ENCODE data around the gene CHMP2A. TPM values are rescaled to one million over a fixed set of nuclear protein-coding genes. Genes with fewer than 3 reads are reported as not detected.

The CHMP2A gene
- total RNA-seq, 2 donors from 2014 or later, result 102 to 126 TPM

GRCh38 chr19:58552655-58553054 lies 2.2 kb downstream of the CHMP2A start:
- peaks cover 27 to 46% of the 10 kb centered on the region in 2 donors for H3K36me3 ChIP-seq
- 90% methylated on average over 2 of the region's 2 CpGs for WGBS
- TF ChIP-seq POLR2AphosphoS5 (IDR thresholded peaks at IDR 0.05) (no peak), CTCF (IDR thresholded peaks at IDR 0.05) (no peak), POLR2A (IDR thresholded peaks at IDR 0.05) (no peak)
- H3K4me1 ChIP-seq (replicated peaks), result peaks cover 11% of the 10 kb centered on the region
- no peak overlapping the region for H3K27ac ChIP-seq
- H3K9me3 ChIP-seq, result no peaks in the 10 kb centered on the region
- no peaks in the 10 kb centered on the region for H3K27me3 ChIP-seq (replicated peaks; ENCODE audit: insufficient read depth)
- no peak for DNase-seq (ENCODE audit: low spot score)
- H3K4me3 ChIP-seq, result no peak overlapping the region
- intact Hi-C loops (cut with DNase I), result no loop called here

GRCh38 chr19:58551577-58552471 lies 3.1 kb downstream of the CHMP2A start:
- Histone ChIP-seq H3K27me3 (replicated peaks; ENCODE audit: insufficient read depth) (no peaks in the 10 kb centered on the region), H3K9me3 (no peaks in the 10 kb centered on the region), H3K4me1 (replicated peaks) (peaks cover 13% of the 10 kb centered on the region), H3K27ac (no peak overlapping the region), H3K4me3 (no peak overlapping the region), H3K36me3 (peaks cover 27 to 51% of the 10 kb centered on the region in 2 donors)
- no peak for DNase-seq (ENCODE audit: low spot score)
- WGBS, result 92% methylated on average over 18 of the region's 18 CpGs
- intact Hi-C loops (cut with DNase I), result no loop called here
- TF ChIP-seq CTCF (IDR thresholded peaks at IDR 0.05) (no peak), POLR2AphosphoS5 (IDR thresholded peaks at IDR 0.05) (no peak), POLR2A (IDR thresholded peaks at IDR 0.05) (no peak)

- Histone ChIP-seq H3K27ac (no peak overlapping the region), H3K4me3 (no peak overlapping the region), H3K4me1 (replicated peaks) (peaks cover 21% of the 10 kb centered on the region), H3K27me3 (replicated peaks; ENCODE audit: insufficient read depth) (no peaks in the 10 kb centered on the region), H3K36me3 (peaks cover 27 to 51% of the 10 kb centered on the region in 2 donors), H3K9me3 (no peaks in the 10 kb centered on the region)
- no peak for TF ChIP-seq POLR2AphosphoS5 (IDR thresholded peaks at IDR 0.05)
- TF ChIP-seq POLR2A (IDR thresholded peaks at IDR 0.05), result no peak
- no peak for TF ChIP-seq CTCF (IDR thresholded peaks at IDR 0.05)
- intact Hi-C loops (cut with DNase I), result no loop called here
- 18% methylated on average over 1 of the region's 1 CpG for WGBS
- DNase-seq (ENCODE audit: low spot score), result no peak
Observed at GRCh38 chr19:58551123-58551497, 3.8 kb downstream of the CHMP2A start.

DNA sequence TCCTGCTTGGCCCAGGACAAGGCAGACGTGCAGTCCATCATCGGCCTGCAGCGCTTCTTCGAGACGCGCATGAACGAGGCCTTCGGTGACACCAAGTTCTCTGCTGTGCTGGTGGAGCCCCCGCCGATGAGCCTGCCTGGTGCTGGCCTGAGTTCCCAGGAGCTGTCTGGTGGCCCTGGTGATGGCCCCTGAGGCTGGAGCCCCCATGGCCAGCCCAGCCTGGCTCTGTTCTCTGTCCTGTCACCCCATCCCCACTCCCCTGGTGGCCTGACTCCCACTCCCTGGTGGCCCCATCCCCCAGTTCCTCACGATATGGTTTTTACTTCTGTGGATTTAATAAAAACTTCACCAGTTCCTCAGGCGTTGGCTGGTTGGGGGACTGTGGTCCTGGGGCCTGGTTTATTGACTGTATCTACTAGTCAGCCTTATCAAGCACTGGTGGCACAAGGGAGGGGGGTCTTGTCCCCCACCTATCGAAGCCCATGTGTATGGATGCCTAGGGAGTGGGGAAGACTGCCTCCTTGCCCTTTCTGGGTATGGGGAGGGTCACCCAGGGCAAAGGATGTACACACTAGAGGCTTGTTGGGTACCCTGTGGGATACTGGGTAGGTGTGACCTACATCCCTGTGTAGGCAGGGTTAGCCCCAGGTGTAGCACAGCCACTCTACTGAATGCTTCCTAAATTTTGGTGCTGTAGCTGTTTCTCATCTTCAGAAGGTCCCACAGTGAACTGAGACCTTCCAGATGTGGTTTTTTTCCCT lies 4.4 kb downstream of the CHMP2A start:
- Histone ChIP-seq H3K27me3 (replicated peaks; ENCODE audit: insufficient read depth) (no peaks in the 10 kb centered on the region), H3K4me1 (replicated peaks) (peaks cover 25% of the 10 kb centered on the region), H3K27ac (no peak overlapping the region), H3K4me3 (no peak overlapping the region), H3K9me3 (no peaks in the 10 kb centered on the region), H3K36me3 (peaks cover 27 to 54% of the 10 kb centered on the region in 2 donors)
- DNase-seq (ENCODE audit: low spot score), result no peak
- WGBS, result 83% methylated on average over 13 of the region's 13 CpGs
- intact Hi-C loops (cut with DNase I), result no loop called here
- no peak for TF ChIP-seq CTCF (IDR thresholded peaks at IDR 0.05)
- TF ChIP-seq POLR2A (IDR thresholded peaks at IDR 0.05), result no peak
- TF ChIP-seq POLR2AphosphoS5 (IDR thresholded peaks at IDR 0.05), result no peak

Measured in prostate gland (tissue), 2 donors.